Activated T-helper 1 cell treated with Interleukin-2 at 50 U/mL for 16 hours (primary cell): ENCODE results near the gene ZNF652.
"Not testable (repeated sequence)": the region's sequence is repeated elsewhere in the genome, so short reads cannot be mapped to it uniquely, and the experiment has no call there.

ENCODE experiments used
- DNase-seq: peaks from one replicate; pipeline ENCODE4 v3.0.0-alpha.2; 2020; ENCODE audit warnings: low read depth

The ZNF652 gene

GRCh38 chr17:49315551-49316257 lies 46.3 kb downstream of the ZNF652 start:
- DNase-seq = peak; percentile 59

GRCh38 chr17:49312722-49313121 lies 49.3 kb downstream of the ZNF652 start:
- no peak for DNase-seq

- no peak for DNase-seq
Observed at GRCh38 chr17:49299996-49300395, 62.1 kb downstream of the ZNF652 start.

GRCh38 chr17:49298371-49298976 lies 63.6 kb downstream of the ZNF652 start:
- DNase-seq = no peak

- DNase-seq = no peak
Observed at GRCh38 chr17:49297141-49297540, 64.9 kb downstream of the ZNF652 start.

- no peak for DNase-seq
Observed at GRCh38 chr17:49294122-49294521, 67.9 kb downstream of the ZNF652 start.

GRCh38 chr17:49292901-49293300 lies 69.1 kb downstream of the ZNF652 start:
- DNase-seq = no peak

- no peak for DNase-seq
Observed at GRCh38 chr17:49291929-49292328, 70.1 kb downstream of the ZNF652 start.

- no peak for DNase-seq
Observed at GRCh38 chr17:49290690-49291359, 71.2 kb downstream of the ZNF652 start.

GRCh38 chr17:49288388-49288787 lies 73.7 kb downstream of the ZNF652 start:
- DNase-seq = no peak

GRCh38 chr17:49287481-49287880 lies 74.6 kb downstream of the ZNF652 start:
- no peak for DNase-seq

- not testable (repeated sequence) for DNase-seq
Observed at GRCh38 chr17:49286261-49286973, 75.6 kb downstream of the ZNF652 start.

- no peak for DNase-seq
Observed at GRCh38 chr17:49285716-49286115, 76.3 kb downstream of the ZNF652 start.

- DNase-seq = no peak
Observed at GRCh38 chr17:49280918-49281317, 81.1 kb downstream of the ZNF652 start.

- DNase-seq = no peak
Observed at GRCh38 chr17:49280061-49280460, 82.0 kb downstream of the ZNF652 start.

GRCh38 chr17:49279263-49280015 lies 82.6 kb downstream of the ZNF652 start:
- not testable (repeated sequence) for DNase-seq

- no peak for DNase-seq
Observed at GRCh38 chr17:49278076-49278475, 84.0 kb downstream of the ZNF652 start.

GRCh38 chr17:49277638-49278037 lies 84.4 kb downstream of the ZNF652 start:
- DNase-seq = no peak

GRCh38 chr17:49275981-49276380 lies 86.1 kb downstream of the ZNF652 start:
- DNase-seq = not testable (repeated sequence)

GRCh38 chr17:49269356-49269755 lies 92.7 kb downstream of the ZNF652 start:
- no peak for DNase-seq

- DNase-seq = no peak
Observed at GRCh38 chr17:49267912-49268311, 94.1 kb downstream of the ZNF652 start.

- DNase-seq = no peak
Observed at GRCh38 chr17:49266233-49266632, 95.8 kb downstream of the ZNF652 start.
